GM23248 (cell line): ENCODE measurements around the gene PLEKHJ1.

Source experiments
- EZH2 ChIP-seq: fragments of 200-600 bp; sonication (generic); IDR thresholded peaks from 2 replicates; pipeline ENCODE4 v1.6.1; 2018; ENCODE audit warnings: antibody characterized with exemption, mild to moderate bottlenecking; ENCODE audit not compliant: insufficient read depth, poor library complexity, severe bottlenecking
- EZH2phosphoT487 ChIP-seq: fragments of 200-600 bp; sonication (generic); IDR thresholded peaks from 2 replicates; pipeline ENCODE4 v1.6.1; 2018; ENCODE audit warnings: antibody characterized with exemption, moderate library complexity, mild to moderate bottlenecking, low read depth; ENCODE audit not compliant: insufficient read depth

- no peak for TF ChIP-seq EZH2
- TF ChIP-seq EZH2phosphoT487 = no peak
Observed at GRCh38 chr19:2282862-2283237, 46.7 kb upstream of the PLEKHJ1 start.
